CD14-positive monocyte (primary cell): ENCODE measurements around the gene IQGAP2. TPM values are rescaled to one million over a fixed set of nuclear protein-coding genes. Genes with fewer than 3 reads are reported as not detected.

ENCODE experiments used
- DNase-seq, 3 donors: peaks; one replicate each; pipeline ENCODE4 v3.0.0-alpha.2; 2011 to 2022
- H2AFZ ChIP-seq: 2 replicates; pipeline ENCODE4 v1.6.0; 2012; ENCODE audit warnings: mild to moderate bottlenecking, low read depth, low read length, inconsistent platforms; ENCODE audit not compliant: insufficient read depth, poor library complexity, severe bottlenecking
- H3K27ac ChIP-seq, 2 donors: 1 replicate in 1 of 2; 2 replicates in 1 of 2; pipeline ENCODE4 v1.5.1; 2012 to 2013; ENCODE audit warnings: low read length in 2 of 2, control low read depth in 1 of 2, inconsistent platforms in 1 of 2, low read depth in 1 of 2, mild to moderate bottlenecking in 1 of 2
- H3K27me3 ChIP-seq, 2 donors: one replicate each; pipeline versions ENCODE4 v1.6.0 to v1.6.1; 2011 to 2013; ENCODE audit warnings: low read length in 2 of 2; ENCODE audit not compliant: control insufficient read depth in 2 of 2, insufficient read depth in 2 of 2
- H3K36me3 ChIP-seq, 2 donors: replicated peaks in 1 of 2; 1 replicate in 1 of 2; 2 replicates in 1 of 2; pipeline versions ENCODE4 v1.5.1 to v1.6.1; 2012 to 2013; ENCODE audit warnings: low read length in 2 of 2, control low read depth in 1 of 2, inconsistent platforms in 1 of 2, mild to moderate bottlenecking in 1 of 2; ENCODE audit not compliant: insufficient read depth in 2 of 2, control insufficient read depth in 1 of 2
- H3K4me1 ChIP-seq, 2 donors: 1 replicate in 1 of 2; 2 replicates in 1 of 2; pipeline versions ENCODE4 v1.5.1 to v1.6.1; 2012 to 2013; ENCODE audit warnings: low read length in 2 of 2, control low read depth in 1 of 2, inconsistent platforms in 1 of 2, mild to moderate bottlenecking in 1 of 2, moderate library complexity in 1 of 2; ENCODE audit not compliant: insufficient read depth in 2 of 2, control insufficient read depth in 1 of 2
- H3K4me2 ChIP-seq: replicated peaks from 2 replicates; pipeline ENCODE3; 2012; ENCODE audit warnings: low read length, moderate library complexity, mild to moderate bottlenecking; ENCODE audit not compliant: poor library complexity, severe bottlenecking; ENCODE audit errors: extremely low read depth
- H3K4me3 ChIP-seq, 3 experiments: fragments of 200-600 bp in 1 of 3; sonication (generic) in 1 of 3; replicated peaks in 1 of 3; 1 replicate in 2 of 3; 2 replicates in 1 of 3; pipeline ENCODE4 v1.5.1; 2011 to 2013; ENCODE audit warnings: low read length in 3 of 3, mild to moderate bottlenecking in 3 of 3, control low read depth in 2 of 3, low read depth in 2 of 3, inconsistent platforms in 1 of 3, moderate library complexity in 1 of 3
- H3K79me2 ChIP-seq: 2 replicates; pipeline ENCODE4 v1.6.0; 2012; ENCODE audit warnings: mild to moderate bottlenecking, control low read depth, inconsistent platforms, low read length, moderate library complexity; ENCODE audit not compliant: insufficient read depth
- H3K9ac ChIP-seq: 2 replicates; pipeline ENCODE4 v1.6.0; 2017; ENCODE audit warnings: low read length, mild to moderate bottlenecking; ENCODE audit not compliant: insufficient read depth, poor library complexity, severe bottlenecking
- H3K9me3 ChIP-seq, 2 donors: replicated peaks in 1 of 2; 1 replicate in 1 of 2; 2 replicates in 1 of 2; pipeline versions ENCODE4 v1.5.1 to v1.6.1; 2012 to 2013; ENCODE audit warnings: low read length in 2 of 2, control low read depth in 1 of 2; ENCODE audit not compliant: control insufficient read depth in 1 of 2, insufficient read depth in 1 of 2
- H4K20me1 ChIP-seq: 2 replicates; pipeline ENCODE4 v1.6.0; 2012; ENCODE audit warnings: mild to moderate bottlenecking, low read length, control low read depth, moderate library complexity; ENCODE audit not compliant: insufficient read depth
- H3K27ac Mint-ChIP-seq, 7 donors: one replicate each; pipeline ENCODE4 v1.8.0; 2020; ENCODE audit warnings: mild to moderate bottlenecking in 7 of 7, mixed read lengths in 7 of 7, moderate library complexity in 6 of 7, inconsistent platforms in 2 of 7
- H3K27me3 Mint-ChIP-seq, 3 donors: one replicate each; pipeline ENCODE4 v1.8.0; 2021 to 2022; ENCODE audit warnings: low read depth in 3 of 3, mild to moderate bottlenecking in 3 of 3, mixed read lengths in 3 of 3, moderate library complexity in 3 of 3, inconsistent platforms in 1 of 3
- H3K36me3 Mint-ChIP-seq, 2 donors: one replicate each; pipeline ENCODE4 v1.8.0; 2020; ENCODE audit warnings: mixed read lengths in 2 of 2, inconsistent platforms in 1 of 2, mild to moderate bottlenecking in 1 of 2
- H3K4me1 Mint-ChIP-seq: one replicate; pipeline ENCODE4 v1.8.0; 2020; ENCODE audit warnings: mild to moderate bottlenecking, mixed read lengths
- H3K4me3 Mint-ChIP-seq, 2 donors: one replicate each; pipeline ENCODE4 v1.8.0; 2020; ENCODE audit warnings: mild to moderate bottlenecking in 2 of 2, mixed read lengths in 2 of 2, moderate library complexity in 1 of 2
- H3K9me3 Mint-ChIP-seq, 7 donors: one replicate each; pipeline ENCODE4 v1.8.0; 2020 to 2022; ENCODE audit warnings: mixed read lengths in 7 of 7, mild to moderate bottlenecking in 6 of 7, moderate library complexity in 6 of 7, inconsistent platforms in 2 of 7
- CTCF ChIP-seq: fragments of 200-600 bp; IDR thresholded peaks from one replicate; pipeline ENCODE4 v1.8.0; 2022; ENCODE audit warnings: antibody characterized with exemption, mild to moderate bottlenecking
- WGBS: methylation state at CpG from one replicate; pipeline ENCODE4 v1.1.5; 2013; ENCODE audit warnings: missing lambda C conversion rate; ENCODE audit not compliant: insufficient coverage; 5-methylcytosine and 5-hydroxymethylcytosine counted together
- intact Hi-C, 2 donors: fragments of 100-400 bp; cut with micrococcal nuclease; formaldehyde crosslinking; loops; one replicate each; pipeline versions ENCODE4 v1.15.0 to v1.15.1; 2023
- polyA plus RNA-seq, 3 donors: library from polyadenylated mRNA; depleted of rRNA in 1 of 3; unstranded in 2 of 3; stranded (reverse) in 1 of 3; fragments of 300-500 nt in 2 of 3; fragments of >200 nt in 1 of 3; fragmentation: Illumina TruSeq in 2 of 3; gene quantifications; 1 replicate in 2 of 3; 2 replicates in 1 of 3; pipeline ENCODE4 v1.2.3, GENCODE V29; 2012 to 2021

The IQGAP2 gene
- polyA plus RNA-seq, 3 donors, result 21.4 to 50.9 (median 35.4) TPM

GRCh38 chr5:76688836-76689235, 285.8 kb downstream of the IQGAP2 start:
- WGBS, result no CpG with 5 or more reads among the region's 3 CpGs
- Histone ChIP-seq H3K4me1 (no peaks in the 10 kb centered on the region), H3K36me3 (peaks cover 88 to 99% of the 10 kb centered on the region in 2 donors), H4K20me1 (no peaks in the 10 kb centered on the region), H3K9ac (no peak overlapping the region), H3K9me3 (no peaks in the 10 kb centered on the region), H2AFZ (no peak overlapping the region), H3K27ac (no peak overlapping the region), H3K27me3 (no peaks in the 10 kb centered on the region), H3K4me3 (no peak overlapping the region), H3K79me2 (no peaks in the 10 kb centered on the region), H3K4me2 (no peak overlapping the region)
- no peak overlapping the region for H3K4me3 Mint-ChIP-seq
- no peak for TF ChIP-seq CTCF
- peaks cover 0 to 2% (median 0%) of the 10 kb centered on the region in 7 donors for H3K9me3 Mint-ChIP-seq
- H3K27me3 Mint-ChIP-seq, result no peaks in the 10 kb centered on the region
- no peak overlapping the region for H3K27ac Mint-ChIP-seq
- no peak for DNase-seq
- no peaks in the 10 kb centered on the region for H3K4me1 Mint-ChIP-seq
- intact Hi-C loops, result no loop called here
- peaks cover 77 to 93% of the 10 kb centered on the region in 2 donors for H3K36me3 Mint-ChIP-seq

- no peaks in the 10 kb centered on the region for H3K79me2 ChIP-seq
- no peaks in the 10 kb centered on the region for H3K9me3 ChIP-seq
- no peaks in the 10 kb centered on the region for H3K4me1 ChIP-seq
- H3K36me3 Mint-ChIP-seq, result peaks cover 74 to 87% of the 10 kb centered on the region in 2 donors
- intact Hi-C loops, result no loop called here
- H4K20me1 ChIP-seq, result no peaks in the 10 kb centered on the region
- no peaks in the 10 kb centered on the region for H3K27me3 Mint-ChIP-seq
- H3K27ac ChIP-seq, result no peak overlapping the region
- H3K4me2 ChIP-seq, result no peak overlapping the region
- H3K27me3 ChIP-seq, result no peaks in the 10 kb centered on the region
- DNase-seq, result no peak
- TF ChIP-seq CTCF, result no peak
- no peak overlapping the region for H3K4me3 Mint-ChIP-seq
- H3K9me3 Mint-ChIP-seq, result peaks cover 0 to 2% (median 0%) of the 10 kb centered on the region in 7 donors
- peaks cover 88 to 99% of the 10 kb centered on the region in 2 donors for H3K36me3 ChIP-seq
- H2AFZ ChIP-seq, result no peak overlapping the region
- H3K27ac Mint-ChIP-seq, result no peak overlapping the region
- no CpG with 5 or more reads among the region's 3 CpGs for WGBS
- H3K9ac ChIP-seq, result no peak overlapping the region
- H3K4me1 Mint-ChIP-seq, result no peaks in the 10 kb centered on the region
- H3K4me3 ChIP-seq, result no peak overlapping the region
Measured at GRCh38 chr5:76689321-76690036, 286.4 kb downstream of the IQGAP2 start.
